HFFc6 (cell line): ENCODE data around the gene GAS7. TPM values are rescaled to one million over a fixed set of nuclear protein-coding genes. Genes with fewer than 3 reads are reported as not detected.

ENCODE experiments used
- DNase-seq: peaks from one replicate; pipeline ENCODE4 v3.0.0-alpha.2; 2018
- H3K27ac Mint-ChIP-seq: 2 replicates; pipeline ENCODE4 v1.8.0; 2020; ENCODE audit warnings: mild to moderate bottlenecking, mixed read lengths
- H3K27me3 Mint-ChIP-seq: 2 replicates; pipeline ENCODE4 v1.8.0; 2021; ENCODE audit warnings: mild to moderate bottlenecking, moderate library complexity, mixed read lengths; ENCODE audit not compliant: insufficient read depth
- H3K36me3 Mint-ChIP-seq: 2 replicates; pipeline ENCODE4 v1.8.0; 2021; ENCODE audit warnings: low read depth, mixed read lengths
- H3K4me1 Mint-ChIP-seq: 2 replicates; pipeline ENCODE4 v1.8.0; 2020; ENCODE audit warnings: low read depth, mixed read lengths
- H3K4me3 Mint-ChIP-seq: 2 replicates; pipeline ENCODE4 v1.8.0; 2020; ENCODE audit warnings: mild to moderate bottlenecking, moderate library complexity, mixed read lengths
- H3K9me3 Mint-ChIP-seq: 2 replicates; pipeline ENCODE4 v1.8.0; 2020; ENCODE audit warnings: mild to moderate bottlenecking, mixed read lengths
- CTCF ChIP-seq: fragments of 200-600 bp; sonication (generic); IDR thresholded peaks from 2 replicates; pipeline ENCODE4 v1.5.0; 2021; ENCODE audit warnings: antibody characterized with exemption, mild to moderate bottlenecking
- total RNA-seq, 6 experiments: library from RNA; stranded (reverse); fragmentation: NEBNext Ultra II Directional; extraction: Animal tissue kit (Norgen Biotek cat#: 25700); gene quantifications; 2 replicates in 1 of 6; 3 replicates in 5 of 6; pipeline ENCODE4 v1.2.3, GENCODE V29; 2021

Gene GAS7
- total RNA-seq, 6 experiments from 2014 or later = 1.4 to 7.4 (median 3.1) TPM

GRCh38 chr17:10200645-10201044 lies 2.2 kb upstream of the GAS7 start:
- Mint-ChIP-seq H3K27me3 (peaks cover 19% of the 10 kb centered on the region), H3K4me3 (no peak overlapping the region), H3K4me1 (peaks cover 12% of the 10 kb centered on the region; the same call in 1 of the 2 replicates), H3K27ac (no peak overlapping the region), H3K36me3 (no peaks in the 10 kb centered on the region), H3K9me3 (peaks cover 10% of the 10 kb centered on the region)
- DNase-seq = no peak
- TF ChIP-seq CTCF = no peak

GRCh38 chr17:10200016-10200415 lies 1.6 kb upstream of the GAS7 start:
- Mint-ChIP-seq H3K9me3 (peaks cover 6% of the 10 kb centered on the region; the same call in 1 of the 2 replicates), H3K36me3 (no peaks in the 10 kb centered on the region), H3K4me1 (peaks cover 12% of the 10 kb centered on the region; the same call in 1 of the 2 replicates), H3K27ac (no peak overlapping the region), H3K27me3 (peaks cover 20% of the 10 kb centered on the region), H3K4me3 (peak overlapping the region; percentile 51; the same call in 1 of the 2 replicates)
- no peak for TF ChIP-seq CTCF
- DNase-seq = no peak

- no peak for DNase-seq
- Mint-ChIP-seq H3K4me3 (peak overlapping the region; percentile 68), H3K27me3 (peaks cover 20% of the 10 kb centered on the region)
These were observed 491 bp downstream of the GAS7 start for GRCh38 chr17:10197721-10198508.

GRCh38 chr17:10197362-10197720 lies 1.1 kb downstream of the GAS7 start:
- Mint-ChIP-seq H3K27me3 (peaks cover 20% of the 10 kb centered on the region), H3K27ac (no peak overlapping the region; the same call in 1 of the 2 replicates), H3K36me3 (peaks cover 17% of the 10 kb centered on the region; the same call in 1 of the 2 replicates), H3K9me3 (peaks cover 20% of the 10 kb centered on the region), H3K4me1 (peaks cover 24% of the 10 kb centered on the region), H3K4me3 (peak overlapping the region; percentile 65; the same call in 1 of the 2 replicates)
- no peak for TF ChIP-seq CTCF
- no peak for DNase-seq

More at GRCh38 chr17:10197721-10198508, 491 bp downstream of the GAS7 start:
- H3K4me1 Mint-ChIP-seq = peaks cover 18% of the 10 kb centered on the region
- TF ChIP-seq CTCF = no peak
- peaks cover 17% of the 10 kb centered on the region; the same call in 1 of the 2 replicates for H3K36me3 Mint-ChIP-seq
- no peak overlapping the region; the same call in 1 of the 2 replicates for H3K27ac Mint-ChIP-seq
- H3K9me3 Mint-ChIP-seq = peaks cover 20% of the 10 kb centered on the region

- no peak for DNase-seq
- Mint-ChIP-seq H3K4me1 (peaks cover 27% of the 10 kb centered on the region), H3K4me3 (peak overlapping the region; percentile 65; the same call in 1 of the 2 replicates), H3K36me3 (peaks cover 17% of the 10 kb centered on the region; the same call in 1 of the 2 replicates), H3K27ac (no peak overlapping the region; the same call in 1 of the 2 replicates), H3K27me3 (peaks cover 20% of the 10 kb centered on the region), H3K9me3 (peaks cover 20% of the 10 kb centered on the region)
- TF ChIP-seq CTCF = no peak
These were observed 1.5 kb downstream of the GAS7 start for GRCh38 chr17:10196941-10197340.
